Astrocyte (in vitro differentiated cells and primary cell): Measurements from ENCODE around the gene IQGAP3. TPM values are rescaled to one million over a fixed set of nuclear protein-coding genes. Genes with fewer than 3 reads are reported as not detected.

Experiments
- DNase-seq: peaks from one replicate; pipeline ENCODE4 v3.0.0-alpha.2; 2010; ENCODE audit warnings: low read depth
- FAIRE-seq: peaks from 2 replicates; lab custom pipeline; 2011; peaks lifted over from hg19 to GRCh38; lab: Jason Lieb, UNC
- H2AFZ ChIP-seq: 2 replicates; pipeline ENCODE4 v1.6.0; 2012; ENCODE audit warnings: low read depth, low read length, inconsistent platforms
- H3K27ac ChIP-seq: 2 replicates; pipeline ENCODE4 v1.5.1; 2011; ENCODE audit warnings: low read depth, low read length, inconsistent platforms
- H3K27me3 ChIP-seq: 2 replicates; pipeline ENCODE4 v1.6.0; 2011; ENCODE audit warnings: low read length, inconsistent platforms; ENCODE audit not compliant: insufficient read depth
- H3K36me3 ChIP-seq: 2 replicates; pipeline ENCODE4 v1.5.1; 2011; ENCODE audit warnings: low read length, inconsistent platforms; ENCODE audit not compliant: insufficient read depth
- H3K4me1 ChIP-seq: 2 replicates; pipeline ENCODE4 v1.5.1; 2011; ENCODE audit warnings: low read length, inconsistent platforms; ENCODE audit not compliant: insufficient read depth
- H3K4me2 ChIP-seq: 2 replicates; pipeline ENCODE4 v1.6.0; 2012; ENCODE audit warnings: low read length, inconsistent platforms
- H3K4me3 ChIP-seq: 2 replicates; pipeline ENCODE4 v1.5.1; 2011; ENCODE audit warnings: low read depth, mild to moderate bottlenecking, low read length, inconsistent platforms; ENCODE audit not compliant: insufficient read depth
- H3K79me2 ChIP-seq: 2 replicates; pipeline ENCODE4 v1.6.0; 2012; ENCODE audit warnings: mild to moderate bottlenecking, low read length, inconsistent platforms; ENCODE audit not compliant: insufficient read depth
- H3K9ac ChIP-seq: 2 replicates; pipeline ENCODE4 v1.6.0; 2012; ENCODE audit warnings: mild to moderate bottlenecking, low read length, inconsistent platforms
- H3K9me3 ChIP-seq: 2 replicates; pipeline ENCODE4 v1.5.1; 2012; ENCODE audit warnings: low read depth, mild to moderate bottlenecking, low read length, inconsistent platforms; ENCODE audit not compliant: insufficient read depth
- H4K20me1 ChIP-seq: 2 replicates; pipeline ENCODE4 v1.6.0; 2012; ENCODE audit warnings: low read length, inconsistent platforms; ENCODE audit not compliant: insufficient read depth
- H3K27ac Mint-ChIP-seq: one replicate; pipeline ENCODE4 v1.8.0; 2021; ENCODE audit warnings: mild to moderate bottlenecking, mixed read lengths; ENCODE audit not compliant: unreplicated experiment
- H3K27me3 Mint-ChIP-seq: one replicate; pipeline ENCODE4 v1.8.0; 2021; ENCODE audit warnings: low read depth, mixed read lengths; ENCODE audit not compliant: unreplicated experiment
- H3K36me3 Mint-ChIP-seq: one replicate; pipeline ENCODE4 v1.8.0; 2021; ENCODE audit warnings: low read depth, mixed read lengths; ENCODE audit not compliant: unreplicated experiment
- H3K4me1 Mint-ChIP-seq: one replicate; pipeline ENCODE4 v1.8.0; 2021; ENCODE audit warnings: low read depth, mixed read lengths; ENCODE audit not compliant: unreplicated experiment
- H3K4me3 Mint-ChIP-seq: one replicate; pipeline ENCODE4 v1.8.0; 2021; ENCODE audit warnings: mild to moderate bottlenecking, moderate library complexity, mixed read lengths; ENCODE audit not compliant: unreplicated experiment
- H3K9me3 Mint-ChIP-seq: one replicate; pipeline ENCODE4 v1.8.0; 2021; ENCODE audit warnings: mild to moderate bottlenecking, mixed read lengths; ENCODE audit not compliant: unreplicated experiment
- EZH2 ChIP-seq: IDR thresholded peaks from 2 replicates; pipeline ENCODE4 v1.6.1; 2012; ENCODE audit warnings: mild to moderate bottlenecking, low read length, inconsistent platforms; ENCODE audit not compliant: insufficient read depth
- total RNA-seq: library from RNA; stranded (reverse); gene quantifications from 2 replicates; pipeline ENCODE4 v1.2.1, GENCODE V29; 2021
- TF ChIP-seq, protein P1 (sequence below): IDR thresholded peaks from 2 replicates; pipeline ENCODE4 v1.5.1; 2011; ENCODE audit warnings: low read depth, mild to moderate bottlenecking, inconsistent platforms, low read length, moderate library complexity; ENCODE audit not compliant: insufficient read depth

IQGAP3 gene
- total RNA-seq, 1 donor from 2014 or later: 2.2 TPM

DNA sequence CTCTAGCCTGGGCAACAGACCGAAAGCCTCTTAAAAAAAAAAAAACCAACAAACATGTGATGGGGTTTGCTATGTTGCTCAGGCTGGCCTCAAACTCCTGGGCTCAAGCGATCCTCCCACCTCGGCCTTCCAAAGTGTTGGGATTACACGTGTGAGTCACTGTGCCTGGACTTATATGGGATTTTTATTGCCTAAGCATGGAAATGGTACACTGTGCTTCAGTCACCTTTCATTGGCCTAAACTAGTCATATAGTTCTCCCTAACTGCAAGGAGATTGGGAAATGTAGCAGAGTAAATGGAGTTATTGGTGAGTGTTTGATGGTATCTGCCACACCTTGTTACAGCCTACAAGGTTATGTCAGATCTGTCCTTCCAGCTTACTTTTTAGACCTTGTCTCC is 54.6 kb downstream of the IQGAP3 start:
- Mint-ChIP-seq H3K4me3 (no peak overlapping the region), H3K9me3 (no peaks in the 10 kb centered on the region), H3K27me3 (peaks cover 10% of the 10 kb centered on the region), H3K36me3 (no peaks in the 10 kb centered on the region), H3K4me1 (no peaks in the 10 kb centered on the region), H3K27ac (no peak overlapping the region)
- Histone ChIP-seq H3K27ac (no peak overlapping the region), H3K4me3 (no peak overlapping the region), H3K9me3 (no peaks in the 10 kb centered on the region), H3K4me2 (no peak overlapping the region), H3K4me1 (no peaks in the 10 kb centered on the region), H2AFZ (no peak overlapping the region), H4K20me1 (no peaks in the 10 kb centered on the region), H3K36me3 (no peaks in the 10 kb centered on the region), H3K9ac (no peak overlapping the region), H3K27me3 (no peaks in the 10 kb centered on the region), H3K79me2 (no peaks in the 10 kb centered on the region)
- FAIRE-seq (no peak), DNase-seq (no peak)
- TF ChIP-seq, protein P1, sequence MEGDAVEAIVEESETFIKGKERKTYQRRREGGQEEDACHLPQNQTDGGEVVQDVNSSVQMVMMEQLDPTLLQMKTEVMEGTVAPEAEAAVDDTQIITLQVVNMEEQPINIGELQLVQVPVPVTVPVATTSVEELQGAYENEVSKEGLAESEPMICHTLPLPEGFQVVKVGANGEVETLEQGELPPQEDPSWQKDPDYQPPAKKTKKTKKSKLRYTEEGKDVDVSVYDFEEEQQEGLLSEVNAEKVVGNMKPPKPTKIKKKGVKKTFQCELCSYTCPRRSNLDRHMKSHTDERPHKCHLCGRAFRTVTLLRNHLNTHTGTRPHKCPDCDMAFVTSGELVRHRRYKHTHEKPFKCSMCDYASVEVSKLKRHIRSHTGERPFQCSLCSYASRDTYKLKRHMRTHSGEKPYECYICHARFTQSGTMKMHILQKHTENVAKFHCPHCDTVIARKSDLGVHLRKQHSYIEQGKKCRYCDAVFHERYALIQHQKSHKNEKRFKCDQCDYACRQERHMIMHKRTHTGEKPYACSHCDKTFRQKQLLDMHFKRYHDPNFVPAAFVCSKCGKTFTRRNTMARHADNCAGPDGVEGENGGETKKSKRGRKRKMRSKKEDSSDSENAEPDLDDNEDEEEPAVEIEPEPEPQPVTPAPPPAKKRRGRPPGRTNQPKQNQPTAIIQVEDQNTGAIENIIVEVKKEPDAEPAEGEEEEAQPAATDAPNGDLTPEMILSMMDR: no peak
- no peak for TF ChIP-seq EZH2

DNA sequence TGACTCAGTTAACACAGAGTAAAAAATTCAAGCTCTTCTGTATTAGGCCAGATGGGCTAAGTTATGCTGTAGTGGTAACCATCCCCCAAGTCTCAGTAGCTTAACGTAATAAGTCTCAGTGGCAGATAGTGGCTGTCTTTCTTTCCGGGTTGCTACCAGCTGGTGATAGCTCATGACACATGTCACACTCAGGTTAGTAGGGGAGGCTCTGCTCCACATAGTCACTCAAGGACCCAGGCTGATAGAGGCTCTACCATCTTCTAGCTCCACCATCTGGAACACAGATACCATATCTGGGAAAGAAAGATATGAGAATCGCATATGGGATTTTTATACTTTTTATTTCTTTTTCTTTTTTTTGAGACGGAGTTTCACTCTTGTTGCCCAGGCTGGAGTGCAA is 55.5 kb downstream of the IQGAP3 start:
- Histone ChIP-seq H3K36me3 (no peaks in the 10 kb centered on the region), H3K79me2 (no peaks in the 10 kb centered on the region), H3K4me3 (no peak overlapping the region), H3K4me2 (no peak overlapping the region), H3K9ac (no peak overlapping the region), H3K27ac (no peak overlapping the region), H3K4me1 (no peaks in the 10 kb centered on the region), H4K20me1 (no peaks in the 10 kb centered on the region), H3K27me3 (no peaks in the 10 kb centered on the region), H2AFZ (no peak overlapping the region), H3K9me3 (no peaks in the 10 kb centered on the region)
- Mint-ChIP-seq H3K9me3 (no peaks in the 10 kb centered on the region), H3K4me3 (no peak overlapping the region), H3K4me1 (no peaks in the 10 kb centered on the region), H3K36me3 (no peaks in the 10 kb centered on the region), H3K27ac (no peak overlapping the region), H3K27me3 (peaks cover 13% of the 10 kb centered on the region)
- DNase-seq (no peak), FAIRE-seq (no peak)
- no peak for TF ChIP-seq EZH2
- TF ChIP-seq, protein P1: no peak

DNA sequence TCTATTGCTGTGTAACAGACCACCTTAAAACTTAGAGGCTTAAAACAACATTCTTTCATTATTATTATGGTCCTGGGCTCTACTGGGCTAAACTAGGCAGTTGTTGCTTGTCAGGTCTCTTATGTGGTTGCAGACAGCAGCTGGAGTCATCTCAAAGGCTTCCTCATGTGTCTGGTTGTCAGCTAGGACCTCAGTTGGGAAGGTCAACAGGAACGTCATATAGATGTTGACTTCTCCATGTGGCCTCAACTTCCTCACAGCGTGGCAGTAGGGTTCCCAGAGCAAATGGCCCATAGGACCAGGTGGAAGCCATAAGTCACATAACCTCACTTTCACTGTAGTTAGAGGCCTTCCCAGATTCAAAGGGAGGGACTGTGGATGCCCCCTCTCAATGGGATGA is 56.4 kb downstream of the IQGAP3 start:
- H4K20me1 ChIP-seq: no peaks in the 10 kb centered on the region
- peaks cover 1% of the 10 kb centered on the region for H3K4me1 ChIP-seq
- FAIRE-seq: no peak
- H3K4me3 ChIP-seq: no peak overlapping the region
- no peak overlapping the region for H3K4me2 ChIP-seq
- H3K27ac ChIP-seq: no peak overlapping the region
- H3K4me1 Mint-ChIP-seq: no peaks in the 10 kb centered on the region
- no peaks in the 10 kb centered on the region for H3K79me2 ChIP-seq
- DNase-seq: no peak
- H3K27me3 ChIP-seq: no peaks in the 10 kb centered on the region
- peaks cover 15% of the 10 kb centered on the region for H3K27me3 Mint-ChIP-seq
- H2AFZ ChIP-seq: no peak overlapping the region
- H3K36me3 ChIP-seq: no peaks in the 10 kb centered on the region
- no peak overlapping the region for H3K4me3 Mint-ChIP-seq
- H3K9ac ChIP-seq: no peak overlapping the region
- TF ChIP-seq EZH2: no peak
- TF ChIP-seq, protein P1: no peak
- H3K9me3 Mint-ChIP-seq: no peaks in the 10 kb centered on the region
- no peaks in the 10 kb centered on the region for H3K9me3 ChIP-seq
- H3K27ac Mint-ChIP-seq: no peak overlapping the region
- H3K36me3 Mint-ChIP-seq: no peaks in the 10 kb centered on the region
